NCI-H2227 treated with DMSO at 0.1 percent for 48 hours (cell line): ENCODE measurements around the gene RUNX1.

ENCODE experiments used
- DNase-seq: peaks from one replicate; lab custom pipeline; 2025; lab: John Stamatoyannopoulos, UW

Gene RUNX1

GRCh38 chr21:34782506-34783360, 266.4 kb downstream of the RUNX1 start:
- DNase-seq: no peak

DNA sequence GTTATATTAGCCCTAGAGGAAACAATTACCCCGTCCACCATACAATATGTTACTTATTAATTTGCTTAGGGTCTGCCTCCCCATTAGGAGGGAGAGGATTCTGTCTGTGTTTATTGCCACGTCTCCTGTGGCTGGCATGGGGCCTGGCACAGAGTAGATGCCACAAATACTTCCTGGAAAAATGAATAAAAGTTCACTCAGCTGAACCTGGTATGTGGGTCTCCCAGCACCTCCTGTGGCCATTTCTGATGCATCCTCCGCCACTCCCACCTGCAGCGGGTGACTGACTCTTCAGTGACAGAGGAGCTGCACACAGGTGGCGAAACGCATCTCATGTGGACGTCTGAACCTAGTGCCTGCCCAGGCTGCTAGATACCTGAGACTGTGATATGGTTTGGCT, 267.6 kb downstream of the RUNX1 start:
- no peak for DNase-seq

- no peak for DNase-seq
These were observed 269.2 kb downstream of the RUNX1 start for GRCh38 chr21:34779860-34780259.

DNA sequence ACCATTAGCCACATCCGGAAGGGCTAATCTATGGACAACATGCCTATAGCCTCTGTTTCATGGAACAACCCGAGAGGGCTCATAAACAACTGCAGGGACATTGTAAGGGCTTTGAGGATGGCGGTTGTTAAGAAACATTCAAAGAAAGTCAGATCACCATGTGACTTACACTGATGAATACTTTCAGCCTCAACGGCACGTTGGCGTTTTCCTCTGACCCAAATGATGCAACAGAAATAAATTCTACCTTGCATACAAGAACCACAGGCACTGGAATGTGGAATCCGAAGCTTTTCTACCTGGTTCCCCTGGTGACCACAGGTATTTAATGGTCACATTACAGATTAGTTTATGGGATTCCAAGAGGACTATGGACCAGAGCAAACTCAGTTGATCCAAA, 273.3 kb downstream of the RUNX1 start:
- no peak for DNase-seq

DNA sequence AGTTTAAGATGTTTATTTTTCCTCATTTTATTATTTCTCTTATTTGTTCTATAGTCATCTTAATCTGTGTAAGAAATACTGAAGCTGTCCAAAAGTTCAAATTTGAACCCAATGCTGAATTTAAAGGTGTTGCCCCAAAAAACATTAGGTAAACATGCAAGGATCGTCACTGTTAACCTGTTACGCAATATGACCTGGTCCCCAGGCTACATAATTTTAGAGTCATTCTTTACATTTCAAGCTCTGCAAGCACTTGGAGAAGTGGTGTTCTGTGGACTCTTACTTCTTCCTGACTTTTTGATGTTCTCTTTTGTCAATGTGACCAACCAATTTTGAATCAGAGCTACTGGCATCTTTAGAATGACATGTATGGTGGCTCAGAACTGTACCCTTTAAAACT, 274.4 kb downstream of the RUNX1 start:
- no peak for DNase-seq

DNA sequence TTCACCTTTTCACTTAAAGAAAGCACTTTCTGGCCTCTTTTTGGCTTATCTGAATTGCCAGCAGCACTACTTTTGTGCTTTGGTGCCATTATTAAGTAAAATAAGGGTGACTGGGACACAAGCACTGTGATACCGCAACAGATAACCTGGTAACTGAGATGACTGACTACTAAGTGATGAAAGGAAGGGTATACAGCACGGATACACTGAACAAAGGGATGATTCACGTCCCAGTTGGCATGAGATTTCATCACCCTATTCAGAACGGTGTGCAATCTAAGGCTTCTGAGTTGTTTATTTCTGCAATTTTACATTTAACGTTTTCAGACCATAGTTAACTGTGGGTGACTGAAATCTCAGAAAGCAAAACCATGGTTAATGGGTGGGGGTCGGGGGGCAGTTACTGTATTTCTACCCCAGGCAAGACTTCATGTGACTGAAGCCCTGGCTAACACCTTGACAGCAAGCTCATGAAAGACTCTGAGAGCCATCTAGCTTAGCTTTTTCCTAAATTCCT, 277.5 kb downstream of the RUNX1 start:
- no peak for DNase-seq

DNA sequence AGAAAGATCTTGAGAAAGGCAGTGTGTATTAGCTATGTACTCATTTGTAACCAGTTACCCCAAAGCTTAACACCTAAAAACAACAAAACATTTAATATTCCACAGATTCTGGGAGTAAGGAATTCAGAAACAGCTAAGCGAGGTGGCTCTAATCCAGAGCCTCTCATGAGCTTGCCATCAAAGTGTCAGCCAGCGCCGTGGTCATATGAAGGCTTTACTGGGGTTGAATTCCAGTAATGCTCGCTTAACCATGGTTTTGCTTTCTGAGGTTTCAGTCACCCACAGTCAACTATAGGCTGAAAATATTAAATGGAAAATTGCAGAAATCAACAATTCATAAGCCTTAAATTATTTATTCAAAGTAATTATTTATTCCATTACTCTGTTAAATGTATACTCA, 278.5 kb downstream of the RUNX1 start:
- DNase-seq: no peak

GRCh38 chr21:34768326-34768725, 280.8 kb downstream of the RUNX1 start:
- no peak for DNase-seq

DNA sequence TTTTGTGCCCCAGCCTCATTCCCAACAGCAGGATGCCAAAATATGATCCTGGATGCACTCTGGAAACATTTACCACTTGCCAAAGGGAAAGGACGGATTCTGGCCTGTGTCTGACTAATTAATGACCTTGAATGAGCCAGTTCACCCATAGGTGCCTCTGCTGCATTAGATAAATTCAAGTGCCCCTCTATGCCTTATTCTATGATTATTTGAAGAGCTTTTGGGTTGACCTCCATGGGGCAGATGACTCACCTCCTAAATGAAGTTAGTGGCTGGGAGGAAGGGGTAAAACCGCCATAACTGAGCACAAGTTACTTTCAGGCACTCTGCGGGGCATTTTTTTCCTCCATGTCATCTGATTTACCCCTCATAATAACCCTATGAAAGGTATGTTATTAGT, 282.2 kb downstream of the RUNX1 start:
- DNase-seq: no peak

GRCh38 chr21:34765619-34766018, 283.5 kb downstream of the RUNX1 start:
- DNase-seq: no peak

DNA sequence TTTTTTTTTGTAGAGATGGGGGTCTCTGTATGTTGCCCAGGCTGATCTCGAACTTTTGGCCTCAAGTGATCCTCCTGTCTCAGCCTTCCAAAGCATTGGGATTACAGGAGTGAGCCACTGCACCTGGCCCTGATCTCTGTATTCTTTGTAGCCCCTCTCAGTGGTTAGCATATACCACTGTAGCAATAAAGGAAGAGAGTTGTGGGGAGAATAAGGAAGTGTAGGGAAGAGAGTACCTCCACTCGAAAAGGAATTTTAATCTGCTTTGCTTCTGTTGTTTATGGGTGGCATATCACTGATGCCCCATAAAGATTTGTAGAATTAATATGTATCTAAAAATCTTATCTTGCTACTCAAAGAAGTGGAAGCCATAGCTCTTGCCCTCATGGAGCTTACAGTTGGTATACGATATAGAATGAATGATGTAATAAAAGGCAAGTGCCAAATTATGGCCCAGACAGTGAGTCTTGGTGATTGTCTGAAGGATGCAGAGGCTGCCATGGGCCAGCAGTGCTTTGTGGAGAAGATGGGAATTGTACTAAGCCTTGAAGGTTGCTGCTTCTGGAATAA, 284.3 kb downstream of the RUNX1 start:
- no peak for DNase-seq

DNA sequence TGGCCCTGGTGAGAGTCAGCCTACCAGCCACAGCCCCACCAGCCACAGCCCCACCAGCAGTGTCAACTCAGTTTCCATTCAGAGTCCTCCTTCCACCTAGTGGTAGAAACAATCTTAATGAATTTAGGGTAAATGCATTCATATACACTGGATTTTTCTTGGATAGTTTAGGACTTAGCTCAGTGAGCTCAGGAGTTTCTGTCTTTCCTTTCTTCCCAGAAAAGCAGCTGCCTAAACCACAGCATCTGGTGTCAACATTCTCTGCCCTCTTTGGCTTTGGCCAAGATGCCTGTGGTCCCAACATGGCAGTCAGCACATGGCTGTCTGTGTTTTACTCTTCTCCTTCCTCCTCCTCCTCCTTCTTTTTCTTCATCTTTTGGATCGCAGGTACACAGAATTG, 286.3 kb downstream of the RUNX1 start:
- DNase-seq: no peak

- DNase-seq: no peak
These were observed 287.3 kb downstream of the RUNX1 start for GRCh38 chr21:34761758-34762330.

- DNase-seq: no peak
These were observed 294.1 kb downstream of the RUNX1 start for GRCh38 chr21:34754690-34755647.

DNA sequence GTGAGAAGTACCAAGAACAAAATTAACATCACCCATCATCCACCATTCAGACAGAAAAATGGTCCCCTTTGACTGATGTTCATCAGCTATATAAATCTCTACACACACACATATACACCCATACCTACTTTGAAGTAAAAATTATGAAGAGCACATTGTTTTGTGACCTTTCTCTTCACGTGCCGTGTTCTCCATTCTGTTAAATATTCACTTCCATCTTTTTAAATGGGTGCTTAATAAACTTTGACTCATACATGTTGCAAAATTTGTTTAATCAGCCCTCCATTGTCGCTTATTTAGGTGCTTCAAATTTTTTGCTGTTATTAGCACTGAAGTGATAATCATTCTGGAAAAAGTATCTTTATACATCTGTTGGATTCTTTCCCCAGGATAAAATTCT, 300.2 kb downstream of the RUNX1 start:
- no peak for DNase-seq

GRCh38 chr21:34745557-34746255, 303.4 kb downstream of the RUNX1 start:
- no peak for DNase-seq

- DNase-seq: no peak
These were observed 304.3 kb downstream of the RUNX1 start for GRCh38 chr21:34744801-34745200.

DNA sequence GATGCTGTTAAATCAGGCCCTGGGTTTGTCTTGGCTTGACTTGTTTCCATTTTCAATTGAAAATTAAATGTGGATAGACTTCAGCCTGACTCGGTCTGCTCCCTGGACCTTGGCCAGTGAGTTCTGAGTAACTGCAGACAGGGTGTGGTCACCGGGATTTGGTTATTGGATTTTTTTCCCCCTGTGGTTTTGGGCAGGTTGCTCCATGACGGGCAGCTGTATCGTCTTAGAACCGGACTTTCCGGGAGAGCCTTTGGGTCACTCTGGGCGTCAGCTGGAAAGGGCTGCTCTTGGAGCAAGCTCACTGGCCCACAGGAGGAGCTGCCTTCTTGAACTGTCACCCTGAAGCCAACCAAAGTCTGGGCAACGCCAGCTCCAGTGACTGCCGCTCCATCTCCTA, 305.3 kb downstream of the RUNX1 start:
- no peak for DNase-seq

DNA sequence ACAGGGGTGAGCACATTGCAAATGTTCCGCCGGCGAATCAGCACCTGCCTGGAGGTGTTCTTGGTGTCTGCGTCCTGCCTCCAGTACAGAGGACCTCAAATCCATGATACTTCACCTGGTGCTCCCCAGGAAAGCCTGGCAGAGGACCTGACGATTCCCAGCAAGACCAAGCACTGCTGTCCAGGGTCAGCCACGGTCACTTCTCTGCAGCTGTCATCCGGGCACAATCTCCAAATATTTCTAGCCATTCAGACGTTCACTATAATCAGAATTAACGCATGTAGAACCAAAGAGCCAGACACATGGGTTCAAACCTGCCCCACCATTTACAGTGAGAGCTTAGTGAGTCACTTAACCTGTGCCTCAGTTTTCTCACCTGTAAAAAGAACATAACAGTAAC, 305.8 kb downstream of the RUNX1 start:
- DNase-seq: no peak

DNA sequence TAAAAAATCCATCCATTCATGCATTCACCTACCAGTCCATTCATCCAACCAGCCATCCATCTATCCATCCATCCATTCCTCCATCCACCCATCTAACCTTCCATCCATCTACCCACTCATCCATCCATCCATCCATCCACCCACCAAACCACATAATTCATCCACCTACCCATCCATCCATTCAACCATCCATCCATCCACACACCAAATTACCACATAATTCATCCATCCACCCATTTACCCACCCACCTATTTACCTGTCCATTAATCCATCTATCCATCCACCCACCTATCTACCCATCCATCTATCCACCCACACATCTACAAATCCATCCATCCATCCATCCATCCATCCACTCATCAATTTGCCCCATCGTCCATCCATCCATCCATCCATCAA, 308.9 kb downstream of the RUNX1 start:
- no peak for DNase-seq
